Stimulated activated CD8-positive, alpha-beta memory T cell treated with anti-CD3 and anti-CD28 coated beads, Interleukin-15, amount 100 ng/mL, for 48 hours (primary cell): ENCODE measurements around the gene PDZK1IP1.
"Not testable (repeated sequence)": the region's sequence is repeated elsewhere in the genome, so short reads cannot be mapped to it uniquely, and the experiment has no call there.

Source experiments
- DNase-seq, 2 donors: peaks; one replicate each; pipeline ENCODE4 v3.0.0-alpha.2; 2020; ENCODE audit warnings: low read depth in 2 of 2

Gene PDZK1IP1

GRCh38 chr1:47196622-47197021 lies 6.8 kb upstream of the PDZK1IP1 start:
- DNase-seq: no peak

- not testable (repeated sequence) for DNase-seq
Measured at GRCh38 chr1:47195981-47196380, 6.1 kb upstream of the PDZK1IP1 start.

- DNase-seq: no peak
Measured at GRCh38 chr1:47194311-47194710, 4.5 kb upstream of the PDZK1IP1 start.

GRCh38 chr1:47193496-47193895 lies 3.7 kb upstream of the PDZK1IP1 start:
- not testable (repeated sequence) for DNase-seq

GRCh38 chr1:47192458-47193384 lies 2.9 kb upstream of the PDZK1IP1 start:
- DNase-seq: peak; percentile 34 to 43

- DNase-seq: no peak
Measured at GRCh38 chr1:47191940-47192457, 2.2 kb upstream of the PDZK1IP1 start.

- DNase-seq: no peak
Measured at GRCh38 chr1:47190857-47191256, 1.0 kb upstream of the PDZK1IP1 start.

GRCh38 chr1:47190509-47190855 lies 646 bp upstream of the PDZK1IP1 start:
- no peak for DNase-seq

GRCh38 chr1:47188791-47189785 lies 748 bp downstream of the PDZK1IP1 start:
- DNase-seq: no peak

- no peak for DNase-seq
Measured at GRCh38 chr1:47187926-47188250, 1.9 kb downstream of the PDZK1IP1 start.

GRCh38 chr1:47187231-47187925 lies 2.5 kb downstream of the PDZK1IP1 start:
- DNase-seq: no peak

GRCh38 chr1:47186267-47187185 lies 3.3 kb downstream of the PDZK1IP1 start:
- DNase-seq: no peak

GRCh38 chr1:47184822-47185677 lies 4.8 kb downstream of the PDZK1IP1 start:
- DNase-seq: no peak

GRCh38 chr1:47184090-47184821 lies 5.6 kb downstream of the PDZK1IP1 start:
- no peak for DNase-seq

GRCh38 chr1:47183308-47184089 lies 6.3 kb downstream of the PDZK1IP1 start:
- DNase-seq: no peak

GRCh38 chr1:47182676-47183235 lies 7.1 kb downstream of the PDZK1IP1 start:
- DNase-seq: no peak

GRCh38 chr1:47181955-47182675 lies 7.7 kb downstream of the PDZK1IP1 start:
- DNase-seq: no peak
